LNCaP clone FGC (cell line): ENCODE measurements around the gene KIAA0825.
"Not testable (repeated sequence)": the region's sequence is repeated elsewhere in the genome, so short reads cannot be mapped to it uniquely, and the experiment has no call there.

ENCODE experiments used
- DNase-seq: peaks from one replicate; pipeline ENCODE4 v3.0.0-alpha.2; 2011; ENCODE audit warnings: low read depth
- H3K4me3 ChIP-seq: 2 replicates; pipeline ENCODE4 v1.5.1; 2011; ENCODE audit warnings: mild to moderate bottlenecking, low read depth, low read length, control low read depth
- TF ChIP-seq, protein P1 (sequence below): IDR thresholded peaks from 2 replicates; pipeline ENCODE4 v1.5.1; 2012; ENCODE audit warnings: mild to moderate bottlenecking; ENCODE audit not compliant: control insufficient read depth, insufficient read depth; ENCODE audit errors: extremely low read depth

Gene KIAA0825

DNA sequence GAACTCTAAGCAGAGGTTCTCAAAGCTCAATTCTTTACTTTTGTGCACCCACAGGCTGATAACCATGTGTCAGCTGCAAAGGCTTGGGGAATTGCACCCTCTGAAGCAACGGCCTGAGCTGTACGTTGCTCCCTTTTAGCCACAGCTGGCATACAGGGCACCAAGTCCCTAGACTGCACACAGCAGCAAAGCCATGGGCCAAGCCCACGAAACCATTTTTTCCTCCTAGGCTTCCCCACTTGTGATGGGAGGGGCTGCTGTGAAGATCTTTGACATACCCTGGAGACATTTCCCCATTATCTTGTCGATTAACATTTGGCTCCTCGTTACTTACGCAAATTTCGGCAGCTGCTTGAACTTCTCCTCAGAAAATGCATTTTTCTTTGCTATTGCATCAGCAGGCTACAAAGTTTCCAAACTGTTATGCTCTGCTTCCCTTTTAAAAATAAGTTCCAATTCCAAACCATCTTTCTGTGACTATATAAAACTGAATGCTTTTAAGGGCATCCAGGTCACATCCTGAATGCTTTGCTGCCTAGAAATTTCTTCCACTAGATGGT, 23.0 kb downstream of the KIAA0825 start:
- TF ChIP-seq, protein P1, sequence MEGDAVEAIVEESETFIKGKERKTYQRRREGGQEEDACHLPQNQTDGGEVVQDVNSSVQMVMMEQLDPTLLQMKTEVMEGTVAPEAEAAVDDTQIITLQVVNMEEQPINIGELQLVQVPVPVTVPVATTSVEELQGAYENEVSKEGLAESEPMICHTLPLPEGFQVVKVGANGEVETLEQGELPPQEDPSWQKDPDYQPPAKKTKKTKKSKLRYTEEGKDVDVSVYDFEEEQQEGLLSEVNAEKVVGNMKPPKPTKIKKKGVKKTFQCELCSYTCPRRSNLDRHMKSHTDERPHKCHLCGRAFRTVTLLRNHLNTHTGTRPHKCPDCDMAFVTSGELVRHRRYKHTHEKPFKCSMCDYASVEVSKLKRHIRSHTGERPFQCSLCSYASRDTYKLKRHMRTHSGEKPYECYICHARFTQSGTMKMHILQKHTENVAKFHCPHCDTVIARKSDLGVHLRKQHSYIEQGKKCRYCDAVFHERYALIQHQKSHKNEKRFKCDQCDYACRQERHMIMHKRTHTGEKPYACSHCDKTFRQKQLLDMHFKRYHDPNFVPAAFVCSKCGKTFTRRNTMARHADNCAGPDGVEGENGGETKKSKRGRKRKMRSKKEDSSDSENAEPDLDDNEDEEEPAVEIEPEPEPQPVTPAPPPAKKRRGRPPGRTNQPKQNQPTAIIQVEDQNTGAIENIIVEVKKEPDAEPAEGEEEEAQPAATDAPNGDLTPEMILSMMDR: no peak
- no peak for DNase-seq
- no peak overlapping the region for H3K4me3 ChIP-seq

DNA sequence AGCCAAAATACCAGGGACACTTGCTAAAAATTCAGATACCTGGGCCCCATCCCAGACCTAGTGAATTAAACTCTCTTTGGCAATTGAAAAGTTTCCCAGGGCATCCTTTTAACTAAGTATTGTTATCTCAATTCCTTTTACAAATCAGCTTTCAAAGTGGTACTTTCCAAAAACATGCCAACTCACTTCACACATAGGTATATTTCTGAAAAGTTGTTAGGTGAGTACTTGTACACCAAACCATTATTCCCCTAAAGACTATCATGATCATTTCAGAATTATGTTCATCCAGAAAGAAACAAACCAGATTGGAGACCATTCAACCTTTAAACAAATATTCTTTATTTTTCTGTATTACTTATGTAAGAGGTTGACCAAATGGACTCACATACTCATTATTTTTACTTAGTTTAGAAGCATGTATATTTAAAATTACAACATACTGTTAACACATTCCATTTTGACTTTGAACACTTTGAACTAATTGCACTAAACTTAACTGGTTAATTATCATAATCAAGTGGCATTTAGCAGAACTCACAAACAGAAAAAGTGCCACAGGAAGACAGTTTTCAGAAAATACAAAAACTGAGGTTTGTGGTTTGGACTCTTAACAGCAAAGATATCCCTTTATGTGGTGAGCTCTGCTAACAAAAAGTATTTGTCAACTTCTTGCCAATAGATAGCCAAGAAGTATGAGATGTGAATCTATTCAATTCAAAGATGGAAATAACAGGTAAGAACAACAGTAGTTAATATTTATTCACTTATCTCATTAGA, 40.7 kb downstream of the KIAA0825 start:
- DNase-seq: no peak
- TF ChIP-seq, protein P1: no peak
- H3K4me3 ChIP-seq: no peak overlapping the region

DNA sequence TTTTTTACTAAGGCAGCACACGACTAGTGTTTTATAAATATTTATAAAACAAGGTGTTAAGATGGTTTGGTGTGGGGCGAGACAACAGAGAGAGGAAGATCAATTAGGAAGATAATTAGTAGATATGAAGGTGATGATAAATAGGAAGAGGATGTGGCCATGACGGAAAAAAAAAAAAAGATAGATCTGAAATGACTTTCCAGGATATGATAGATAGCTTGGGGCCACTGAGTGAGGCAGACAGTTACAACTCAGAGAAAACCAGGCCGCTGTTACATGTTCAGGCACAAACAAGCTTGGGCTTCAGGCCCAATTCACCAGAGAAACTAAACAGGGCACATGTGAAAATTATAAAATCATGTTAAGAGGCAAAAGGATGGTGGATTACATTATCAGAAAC, 43.2 kb downstream of the KIAA0825 start:
- no peak overlapping the region for H3K4me3 ChIP-seq
- TF ChIP-seq, protein P1: no peak
- DNase-seq: no peak

DNA sequence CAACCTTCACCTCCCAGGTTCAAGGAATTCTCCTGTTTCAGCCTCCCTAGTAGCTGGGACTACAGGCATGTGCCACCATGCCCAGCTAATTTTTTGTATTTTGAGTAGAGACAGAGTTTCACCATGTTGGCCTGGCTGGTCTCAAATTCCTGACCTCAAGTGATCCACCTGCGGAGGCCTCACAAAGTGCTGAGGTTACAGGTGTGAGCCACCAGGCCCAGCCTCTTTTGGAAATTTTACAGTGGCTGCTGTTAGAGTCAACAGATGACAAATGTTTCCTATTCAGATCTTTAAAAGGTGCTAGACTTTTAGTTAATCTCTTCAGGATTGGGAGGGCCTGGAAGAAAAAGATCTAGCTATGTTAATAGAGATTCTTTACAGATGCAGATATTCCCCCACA, 45.1 kb downstream of the KIAA0825 start:
- H3K4me3 ChIP-seq, DNase-seq: not testable (repeated sequence)

DNA sequence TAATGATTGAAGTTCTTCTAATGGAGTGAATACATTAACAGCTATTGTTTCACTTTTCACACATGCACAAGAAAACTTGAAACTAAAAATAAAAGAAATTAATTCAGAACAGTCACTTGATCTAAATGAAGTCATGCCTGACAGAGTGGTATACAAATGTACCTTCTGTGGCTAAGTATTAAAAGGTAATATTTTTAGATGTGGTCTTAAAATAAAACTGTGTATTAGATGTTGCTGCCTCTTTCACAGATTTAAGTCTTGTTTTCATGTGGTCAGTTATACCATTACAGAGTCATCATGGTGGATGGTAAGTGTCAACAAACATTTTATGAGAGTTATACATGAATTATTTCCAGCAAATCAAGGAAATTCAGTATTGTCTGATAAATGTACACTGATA, 47.0 kb downstream of the KIAA0825 start:
- no peak overlapping the region for H3K4me3 ChIP-seq
- TF ChIP-seq, protein P1: no peak
- DNase-seq: no peak

DNA sequence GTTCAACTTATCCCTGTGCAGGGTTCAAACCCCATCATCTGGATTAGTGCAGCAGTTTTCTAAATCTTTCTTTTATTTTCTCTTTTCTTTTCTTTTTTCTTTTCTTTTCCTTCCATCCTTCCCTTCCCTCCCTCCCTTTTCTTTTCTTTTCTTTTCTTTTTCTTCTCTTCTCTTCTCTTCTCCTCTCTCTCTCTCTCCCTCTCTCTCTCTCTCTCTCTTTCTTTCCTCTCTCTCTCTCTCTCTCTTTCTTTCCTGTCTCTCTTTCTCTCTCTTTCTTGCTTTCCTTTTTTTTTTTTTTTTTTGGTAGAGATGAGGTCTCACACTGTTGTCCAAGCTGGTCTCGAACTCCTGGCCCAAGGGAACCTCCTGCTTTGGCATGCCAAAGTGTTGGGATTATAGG, 53.6 kb downstream of the KIAA0825 start:
- no peak overlapping the region for H3K4me3 ChIP-seq
- TF ChIP-seq, protein P1: no peak
- no peak for DNase-seq

DNA sequence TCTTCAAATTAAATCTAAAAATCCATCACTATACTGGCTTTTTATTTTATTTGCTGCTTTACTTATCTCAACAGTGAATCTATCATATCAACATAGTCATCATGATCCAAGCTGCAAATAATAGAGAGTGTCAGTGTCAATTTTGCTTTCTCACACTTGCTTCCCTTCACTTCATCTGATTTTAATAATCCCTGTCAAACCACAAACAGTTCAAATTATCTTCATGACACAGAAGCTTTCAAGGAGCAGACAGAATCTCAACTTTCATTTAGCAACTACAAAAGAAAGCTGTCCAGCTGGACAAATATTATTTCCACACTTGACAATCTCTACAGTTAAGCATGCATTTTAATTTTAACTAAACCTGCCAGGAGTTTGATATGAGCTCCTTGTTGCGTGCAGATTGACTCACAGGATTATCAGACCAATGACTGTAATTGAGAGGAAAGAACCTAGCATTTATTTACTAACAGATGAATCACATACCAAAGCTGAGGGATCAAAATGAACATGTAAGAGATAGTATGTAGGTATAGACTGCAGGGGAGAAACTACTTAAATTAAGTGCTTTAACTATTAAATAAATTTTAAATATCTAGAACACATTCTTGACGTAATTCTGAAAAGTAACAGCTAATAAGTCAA, 56.0 kb downstream of the KIAA0825 start:
- TF ChIP-seq, protein P1: no peak
- H3K4me3 ChIP-seq: no peak overlapping the region
- no peak for DNase-seq
